GM18858 (cell line): ENCODE data around the gene KLF15.

Experiments used
- ATAC-seq: cut with Tn5 transposase; IDR thresholded peaks from one replicate; pipeline ENCODE4 v1.9.1; 2021; ENCODE audit not compliant: unreplicated experiment

The KLF15 gene

DNA sequence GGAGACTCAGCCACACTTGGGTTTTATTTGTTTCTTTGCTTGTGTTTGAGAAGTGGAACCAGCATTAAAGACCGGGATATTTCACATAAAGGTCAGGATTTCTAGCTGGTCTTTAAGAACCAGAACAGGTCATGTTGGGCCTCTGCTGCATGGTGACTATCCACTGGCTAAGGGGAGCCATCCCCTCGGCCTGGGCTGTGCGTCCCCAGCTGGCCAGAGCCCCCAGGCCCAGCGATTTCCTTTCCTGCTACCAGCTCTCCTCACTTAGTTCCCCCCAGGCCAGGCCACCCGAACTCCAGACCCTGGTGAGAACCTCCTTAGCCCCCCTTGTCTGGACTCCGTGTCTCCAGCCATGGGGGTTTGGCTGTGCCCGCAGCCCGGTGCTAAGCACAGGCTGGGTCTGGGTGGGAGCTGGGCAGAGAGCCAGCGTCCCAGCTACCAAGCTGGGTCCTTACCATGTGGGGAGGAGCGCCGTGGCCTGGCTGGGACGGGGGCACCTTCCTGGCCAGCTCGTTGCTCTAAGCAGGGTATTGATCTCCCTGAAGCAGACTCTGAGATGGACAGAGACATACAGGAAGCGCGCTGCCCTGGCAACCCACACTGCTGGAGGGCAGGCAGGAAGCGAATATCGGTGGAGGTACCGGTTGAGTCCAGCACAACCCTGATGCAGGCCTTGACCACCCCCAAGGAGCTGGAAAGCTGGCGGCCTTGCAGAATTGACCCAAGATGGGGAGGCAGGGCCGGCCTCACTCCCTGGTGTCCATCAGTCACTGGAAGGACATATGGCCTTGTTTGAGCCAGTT is 49.4 kb downstream of the KLF15 start:
- no peak for ATAC-seq

DNA sequence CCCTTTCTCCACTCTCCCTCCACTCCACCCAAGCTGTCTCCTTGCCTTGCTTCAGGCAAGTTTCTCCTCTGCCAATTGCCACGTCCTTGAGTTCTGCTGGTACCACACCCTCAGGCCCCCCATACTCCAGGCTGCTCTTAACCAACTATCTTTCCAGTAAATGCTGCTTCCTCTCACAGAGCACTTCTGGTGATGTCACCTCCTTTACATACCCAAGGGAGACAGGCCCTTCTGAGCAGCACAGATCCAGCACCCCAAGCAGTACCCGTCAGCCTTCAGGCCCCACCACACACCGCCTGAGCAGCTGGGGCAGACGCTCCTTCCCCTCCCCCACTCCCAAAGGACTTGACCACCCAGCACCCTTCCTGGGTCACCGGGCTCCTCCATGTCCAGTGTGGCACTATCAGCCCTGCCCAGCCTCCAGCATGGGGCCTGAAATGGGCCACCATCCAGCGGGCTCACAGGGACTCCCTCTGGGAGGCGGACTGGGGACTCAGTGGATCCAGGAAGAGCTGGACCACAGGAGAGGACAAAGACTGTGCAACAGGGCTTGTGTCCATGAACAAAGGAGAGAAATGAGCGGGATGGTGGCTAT is 50.2 kb downstream of the KLF15 start:
- ATAC-seq = no peak

GRCh38 chr3:126306397-126306796 is 50.8 kb downstream of the KLF15 start:
- no peak for ATAC-seq

- ATAC-seq = no peak
Measured at GRCh38 chr3:126305427-126305826, 51.8 kb downstream of the KLF15 start.

DNA sequence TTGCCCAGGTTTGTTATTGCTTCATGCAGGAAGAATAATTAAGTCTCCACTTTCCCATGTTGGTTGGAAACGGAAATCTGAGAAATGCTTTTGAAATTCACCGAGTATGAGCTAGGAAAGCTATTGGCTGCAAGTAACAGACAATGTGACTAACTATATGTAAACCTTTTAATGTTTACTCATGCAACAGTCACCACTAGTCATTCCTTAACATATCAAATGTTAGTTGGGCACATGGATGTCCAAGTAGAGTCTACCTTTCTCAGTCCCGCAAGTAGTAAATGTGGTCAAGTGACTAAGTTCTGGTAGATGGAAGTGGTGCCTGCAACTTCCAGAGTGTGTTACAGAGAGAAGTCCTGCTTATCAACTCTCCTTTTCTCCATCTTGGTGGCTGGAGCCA is 52.5 kb downstream of the KLF15 start:
- no peak for ATAC-seq

GRCh38 chr3:126304291-126304690 is 52.9 kb downstream of the KLF15 start:
- ATAC-seq = no peak

- ATAC-seq = no peak
Measured at GRCh38 chr3:126303272-126303671, 53.9 kb downstream of the KLF15 start.

- ATAC-seq = no peak
Measured at GRCh38 chr3:126300761-126301481, 56.3 kb downstream of the KLF15 start.

DNA sequence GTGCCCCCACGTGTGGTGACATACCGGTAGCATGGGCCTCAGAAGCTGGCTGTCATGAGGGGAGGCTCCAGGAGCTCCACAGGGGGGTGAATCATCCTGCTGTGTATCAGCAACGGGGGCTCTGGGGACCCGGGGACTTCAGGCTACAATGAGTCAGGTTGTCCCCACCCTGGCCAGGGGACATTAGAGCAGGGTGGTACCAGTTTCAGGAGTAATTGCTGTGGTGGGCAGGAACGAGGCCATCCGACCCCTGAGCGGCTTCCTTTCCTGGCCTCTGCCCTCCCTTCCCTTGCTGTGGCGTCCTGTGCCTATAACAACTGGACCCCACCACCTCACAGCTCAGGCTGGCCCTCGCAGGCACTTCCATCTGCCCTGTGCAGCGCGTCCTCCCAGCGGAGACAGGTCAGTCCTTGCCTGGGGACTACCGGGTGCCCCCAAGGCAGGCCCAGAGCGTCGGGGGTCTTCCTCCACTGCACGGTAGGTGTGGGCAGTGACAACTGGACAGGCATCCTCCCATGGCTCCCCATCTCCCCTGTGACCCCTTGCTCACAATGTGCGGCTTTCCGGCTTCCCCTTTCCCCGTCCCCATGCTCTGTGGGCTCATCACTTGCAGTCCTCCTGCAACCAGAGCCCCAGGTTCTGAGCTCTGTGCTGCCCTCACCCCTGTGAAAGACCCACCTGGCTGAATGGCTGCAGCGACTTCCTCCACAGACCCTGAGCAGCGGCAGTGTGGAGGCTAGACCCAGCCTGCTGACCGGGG is 57.0 kb downstream of the KLF15 start:
- no peak for ATAC-seq

GRCh38 chr3:126295407-126295939 is 61.7 kb downstream of the KLF15 start:
- no peak for ATAC-seq

- no peak for ATAC-seq
Measured at GRCh38 chr3:126294211-126294808, 62.9 kb downstream of the KLF15 start.

DNA sequence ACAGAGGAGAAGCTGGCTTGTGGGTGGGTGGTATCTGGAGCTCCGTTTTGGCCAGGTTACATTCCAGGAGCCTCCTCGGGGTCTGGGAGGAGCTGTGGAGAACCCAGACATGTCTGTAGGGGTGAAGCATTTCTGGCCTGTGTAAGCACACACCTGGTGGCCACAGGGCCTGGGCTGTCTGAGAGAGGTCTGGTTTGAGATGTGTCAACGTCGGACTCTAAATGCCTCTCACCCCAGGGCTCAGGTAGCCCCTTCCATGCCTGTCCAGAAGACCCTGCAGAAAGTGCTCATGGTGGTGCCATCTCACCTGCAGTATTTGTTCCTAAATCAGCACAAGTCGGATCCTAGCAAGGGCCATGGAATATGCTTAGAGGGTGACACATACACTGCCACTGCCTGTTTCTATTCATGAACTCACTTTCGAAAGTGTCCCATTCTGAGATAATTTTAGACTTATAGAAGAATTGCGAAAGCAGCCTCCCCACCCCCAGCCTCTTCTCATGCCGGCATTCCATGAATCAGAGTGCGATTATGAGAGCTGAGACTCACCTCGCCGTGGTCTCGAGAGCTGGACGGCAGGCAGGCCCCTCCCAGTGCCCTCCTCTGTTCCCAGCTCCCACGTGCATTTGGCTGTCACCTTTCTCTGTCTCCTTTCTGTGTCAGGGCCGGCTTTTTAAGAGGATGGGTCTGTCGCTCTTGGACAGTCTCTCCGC is 63.7 kb downstream of the KLF15 start:
- ATAC-seq = no peak
